NCI-H524 (cell line): ENCODE data around the gene CDKN2B.
"Not testable (repeated sequence)": the region's sequence is repeated elsewhere in the genome, so short reads cannot be mapped to it uniquely, and the experiment has no call there.

ENCODE experiments used
- DNase-seq, 2 experiments: peaks; one replicate each; lab custom pipeline; 2025; lab: John Stamatoyannopoulos, UW

The CDKN2B gene

GRCh38 chr9:22008717-22009505 is at the start of gene CDKN2B:
Gene CDKN2B, minus strand, starts transcription at chr9:22009305. Its CDS starts 352 bp downstream, at chr9:22008953.
- DNase-seq: peak; percentile 92 to 93

DNA sequence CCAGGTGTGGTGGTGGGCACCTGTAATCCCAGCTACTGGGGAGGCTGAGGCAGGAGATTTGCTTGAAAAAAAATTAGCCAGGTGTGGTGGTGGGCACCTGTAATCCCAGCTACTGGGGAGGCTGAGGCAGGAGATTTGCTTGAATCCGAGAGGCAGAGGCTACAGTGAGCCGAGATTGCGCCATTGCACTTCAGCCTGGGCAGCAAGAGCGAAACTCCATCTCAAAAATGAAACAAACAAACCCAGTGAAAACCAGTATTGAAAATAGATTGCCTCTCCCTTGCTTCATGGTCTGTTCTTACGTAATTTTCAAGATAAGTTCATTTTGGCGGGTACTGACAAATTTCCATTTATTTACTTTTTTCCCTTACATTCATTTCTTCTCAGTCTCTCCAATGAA is 48.9 kb upstream of the CDKN2B start:
- DNase-seq: not testable (repeated sequence)

GRCh38 chr9:22056402-22056801 is 47.3 kb upstream of the CDKN2B start:
- DNase-seq: no peak

- DNase-seq: no peak
Measured at GRCh38 chr9:22055090-22055489, 46.0 kb upstream of the CDKN2B start.

GRCh38 chr9:22054529-22054928 is 45.4 kb upstream of the CDKN2B start:
- DNase-seq: no peak

DNA sequence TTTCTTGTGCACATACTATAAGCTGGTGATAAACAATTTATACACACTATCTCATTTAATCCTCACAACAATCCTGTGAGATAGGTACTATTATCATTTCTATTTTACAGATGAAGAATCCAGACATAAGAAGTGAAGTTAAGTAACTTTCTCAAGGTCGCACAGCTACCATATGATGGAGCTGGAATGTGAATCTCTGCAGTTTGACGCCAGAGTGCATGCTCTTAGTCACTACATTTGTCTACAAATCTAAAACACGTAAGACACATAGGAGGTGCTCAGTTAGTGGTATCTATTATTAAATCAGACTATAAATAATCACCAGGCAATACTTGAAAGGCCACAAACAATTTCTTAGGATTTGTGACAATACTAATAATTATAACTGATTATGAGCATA is 45.0 kb upstream of the CDKN2B start:
- DNase-seq: no peak

- DNase-seq: no peak
Measured at GRCh38 chr9:22053178-22053577, 44.1 kb upstream of the CDKN2B start.

GRCh38 chr9:22052376-22052945 is 43.4 kb upstream of the CDKN2B start:
- no peak for DNase-seq

- no peak for DNase-seq
Measured at GRCh38 chr9:22050924-22051323, 41.8 kb upstream of the CDKN2B start.

GRCh38 chr9:22049411-22049810 is 40.3 kb upstream of the CDKN2B start:
- DNase-seq: no peak

- no peak for DNase-seq
Measured at GRCh38 chr9:22047596-22047995, 38.5 kb upstream of the CDKN2B start.

GRCh38 chr9:22046243-22046885 is 37.3 kb upstream of the CDKN2B start:
- DNase-seq: no peak

- DNase-seq: no peak
Measured at GRCh38 chr9:22045423-22045822, 36.3 kb upstream of the CDKN2B start.

- no peak for DNase-seq
Measured at GRCh38 chr9:22044583-22044982, 35.5 kb upstream of the CDKN2B start.

DNA sequence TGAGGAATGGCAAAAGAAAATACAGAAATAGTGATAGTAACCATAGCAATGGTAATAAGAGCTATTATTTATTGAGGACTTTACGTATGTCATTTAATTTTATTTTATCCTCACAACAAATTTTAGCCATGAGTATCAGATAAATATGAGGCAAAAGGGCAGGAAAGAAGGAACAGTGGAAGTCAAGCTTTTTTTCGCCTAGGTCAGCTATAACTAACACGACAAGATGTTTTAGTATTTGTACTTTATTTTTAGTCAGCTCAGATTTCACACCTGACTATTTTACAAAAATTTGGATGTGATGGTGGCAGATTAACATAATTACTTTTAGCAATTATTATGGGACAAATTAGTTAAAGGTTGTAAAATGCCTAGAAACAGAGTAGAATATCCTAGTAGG is 34.8 kb upstream of the CDKN2B start:
- no peak for DNase-seq

DNA sequence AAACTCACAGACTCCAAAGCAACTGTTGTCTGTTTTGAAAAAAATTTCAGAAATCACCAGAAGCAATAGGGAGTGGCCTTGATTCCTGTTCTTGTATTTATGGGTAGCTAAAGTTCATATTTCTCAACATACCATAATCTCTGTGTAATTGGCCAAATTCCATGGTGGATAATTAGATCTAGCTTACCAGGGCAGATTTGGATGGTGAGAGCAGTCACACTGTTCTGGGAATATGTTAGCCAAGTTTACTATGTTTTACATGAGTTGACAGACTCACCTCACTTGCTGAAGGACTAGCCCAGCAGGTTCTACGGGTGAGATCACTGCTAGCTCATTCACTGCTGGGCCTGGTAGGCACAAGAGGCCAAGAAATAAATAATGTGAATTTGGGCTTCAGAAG is 32.7 kb upstream of the CDKN2B start:
- no peak for DNase-seq

- DNase-seq: no peak
Measured at GRCh38 chr9:22041344-22041743, 32.2 kb upstream of the CDKN2B start.

- no peak for DNase-seq
Measured at GRCh38 chr9:22040760-22041159, 31.7 kb upstream of the CDKN2B start.

GRCh38 chr9:22039258-22039657 is 30.2 kb upstream of the CDKN2B start:
- DNase-seq: no peak

- DNase-seq: peak in 1 of 2 experiments; percentile 34
Measured at GRCh38 chr9:22037954-22038690, 29.0 kb upstream of the CDKN2B start.

DNA sequence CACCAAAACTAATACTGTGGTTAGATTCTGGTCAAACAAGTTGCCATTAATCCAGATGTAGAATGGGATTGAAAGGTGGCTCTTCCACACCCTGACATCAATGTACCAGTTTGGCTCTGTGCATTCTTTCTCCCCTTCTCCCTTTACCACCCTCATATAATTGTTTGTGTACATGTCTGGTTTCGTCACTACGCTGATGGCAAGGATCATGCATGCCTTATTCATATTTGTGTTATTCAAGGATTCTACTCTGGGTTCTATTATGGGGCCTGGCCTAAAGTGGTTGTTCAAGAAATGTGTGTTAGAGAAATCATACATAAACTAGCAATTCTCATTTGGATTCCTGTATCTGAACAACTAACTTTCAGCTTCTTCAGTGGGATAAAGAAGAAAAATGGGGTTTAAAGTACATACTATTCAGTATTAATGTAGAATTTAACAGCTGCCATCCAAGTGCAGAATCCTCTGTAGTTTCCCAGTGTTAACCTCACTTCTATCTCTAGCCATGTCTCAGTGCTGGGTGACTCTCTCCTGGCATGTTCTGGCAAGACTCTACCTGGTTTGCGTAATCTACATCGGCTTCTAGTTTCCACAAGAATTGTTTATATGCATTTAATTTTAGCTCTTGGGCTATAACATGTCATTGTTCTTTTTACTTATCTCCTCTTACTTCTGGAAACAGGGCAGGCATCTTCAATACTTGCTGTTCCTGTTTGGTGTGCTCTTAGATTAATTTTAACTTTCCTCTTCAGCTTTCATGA is 27.9 kb upstream of the CDKN2B start:
- DNase-seq: no peak

DNA sequence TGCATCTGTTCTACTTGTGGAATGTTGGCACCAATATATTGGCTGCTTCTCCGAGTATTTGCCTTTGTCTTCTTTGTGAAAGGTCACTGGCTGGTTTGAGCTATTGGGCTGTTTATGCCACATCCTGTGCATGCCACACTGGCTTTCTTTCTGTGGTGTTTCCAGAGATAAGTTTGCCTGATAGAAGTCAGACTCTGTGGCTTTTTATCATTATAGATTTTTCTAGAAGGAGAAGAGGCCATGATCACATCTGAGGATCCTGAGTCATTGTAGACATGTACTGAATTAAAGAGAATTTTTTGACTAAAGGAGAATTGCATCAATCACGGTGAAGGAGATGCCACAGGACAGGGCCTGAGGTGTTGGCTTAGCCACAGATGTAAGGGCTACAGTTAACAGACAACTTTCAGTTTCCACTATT is 26.5 kb upstream of the CDKN2B start:
- no peak for DNase-seq
